SU-DHL-6 (cell line): ENCODE results near the gene PSMA4.

Experiments used
- EZH2phosphoT487 ChIP-seq: fragments of 200-600 bp; sonication (generic), shearing (Covaris generic); conservative IDR thresholded peaks from 2 replicates; pipeline ENCODE4 v1.6.1; 2018; ENCODE audit warnings: mild to moderate bottlenecking, antibody characterized with exemption, low read length, moderate library complexity, mixed read lengths
- TF ChIP-seq, protein P1 (sequence below): fragments of 200-600 bp; sonication (generic); IDR thresholded peaks from one replicate; pipeline ENCODE4 v1.5.1; 2017; ENCODE audit warnings: antibody characterized with exemption, mild to moderate bottlenecking, low read length, moderate library complexity; ENCODE audit not compliant: insufficient read depth, poor library complexity, severe bottlenecking

- TF ChIP-seq, protein P1, sequence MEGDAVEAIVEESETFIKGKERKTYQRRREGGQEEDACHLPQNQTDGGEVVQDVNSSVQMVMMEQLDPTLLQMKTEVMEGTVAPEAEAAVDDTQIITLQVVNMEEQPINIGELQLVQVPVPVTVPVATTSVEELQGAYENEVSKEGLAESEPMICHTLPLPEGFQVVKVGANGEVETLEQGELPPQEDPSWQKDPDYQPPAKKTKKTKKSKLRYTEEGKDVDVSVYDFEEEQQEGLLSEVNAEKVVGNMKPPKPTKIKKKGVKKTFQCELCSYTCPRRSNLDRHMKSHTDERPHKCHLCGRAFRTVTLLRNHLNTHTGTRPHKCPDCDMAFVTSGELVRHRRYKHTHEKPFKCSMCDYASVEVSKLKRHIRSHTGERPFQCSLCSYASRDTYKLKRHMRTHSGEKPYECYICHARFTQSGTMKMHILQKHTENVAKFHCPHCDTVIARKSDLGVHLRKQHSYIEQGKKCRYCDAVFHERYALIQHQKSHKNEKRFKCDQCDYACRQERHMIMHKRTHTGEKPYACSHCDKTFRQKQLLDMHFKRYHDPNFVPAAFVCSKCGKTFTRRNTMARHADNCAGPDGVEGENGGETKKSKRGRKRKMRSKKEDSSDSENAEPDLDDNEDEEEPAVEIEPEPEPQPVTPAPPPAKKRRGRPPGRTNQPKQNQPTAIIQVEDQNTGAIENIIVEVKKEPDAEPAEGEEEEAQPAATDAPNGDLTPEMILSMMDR = no peak
- TF ChIP-seq EZH2phosphoT487 = no peak
Measured at GRCh38 chr15:78527325-78527724, 12.9 kb upstream of the PSMA4 start.
